Nephron (organoid): ENCODE data around the gene WDR27.
"Not testable (repeated sequence)": the region's sequence is repeated elsewhere in the genome, so short reads cannot be mapped to it uniquely, and the experiment has no call there.

Source experiments
- H3K27ac Mint-ChIP-seq, 3 experiments: 2 replicates each; pipeline ENCODE4 v1.8.0; 2020; ENCODE audit warnings: mixed read lengths in 3 of 3, mild to moderate bottlenecking in 2 of 3, moderate library complexity in 1 of 3
- H3K27me3 Mint-ChIP-seq: 2 replicates; pipeline ENCODE4 v1.8.0; 2021; ENCODE audit warnings: low read depth, mild to moderate bottlenecking, moderate library complexity, mixed read lengths
- H3K36me3 Mint-ChIP-seq: 2 replicates; pipeline ENCODE4 v1.8.0; 2020; ENCODE audit warnings: low read depth, mixed read lengths
- H3K4me1 Mint-ChIP-seq: 2 replicates; pipeline ENCODE4 v1.8.0; 2020; ENCODE audit warnings: mixed read lengths
- H3K4me3 Mint-ChIP-seq, 3 experiments: 2 replicates each; pipeline ENCODE4 v1.8.0; 2020; ENCODE audit warnings: mild to moderate bottlenecking in 3 of 3, mixed read lengths in 3 of 3, moderate library complexity in 2 of 3
- H3K9me3 Mint-ChIP-seq: 2 replicates; pipeline ENCODE4 v1.8.0; 2020; ENCODE audit warnings: mixed read lengths
- TF ChIP-seq, protein P1 (sequence below), 3 experiments: fragments of 200-600 bp; sonication (generic); IDR thresholded peaks; one replicate each; pipeline ENCODE4 v1.5.0; 2021; ENCODE audit warnings: antibody characterized with exemption in 3 of 3; ENCODE audit not compliant: unreplicated experiment in 3 of 3

The WDR27 gene

DNA sequence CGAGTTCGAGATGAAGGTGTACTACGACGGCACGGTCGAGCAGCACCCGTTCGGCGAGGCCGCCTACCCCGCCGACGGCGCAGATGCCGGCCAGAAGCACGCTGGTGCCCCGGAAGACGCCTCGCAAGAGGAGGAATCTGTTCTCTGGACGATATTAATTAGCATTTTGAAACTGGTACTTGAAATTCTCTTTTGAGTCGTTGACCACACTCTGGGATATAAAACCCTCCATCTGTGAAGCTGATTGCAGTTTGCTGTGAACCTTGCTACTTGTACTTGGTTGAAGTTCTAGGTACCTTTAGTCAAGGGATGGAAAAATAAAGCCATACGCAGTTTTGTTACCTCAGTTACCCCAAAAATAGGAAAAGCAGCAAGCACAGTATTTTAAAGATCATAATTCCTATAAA lies 1.0 kb upstream of the WDR27 start:
- Mint-ChIP-seq H3K27ac (peak overlapping the region; percentile 63 to 93 (median 89)), H3K4me1 (peaks cover 51% of the 10 kb centered on the region)

DNA sequence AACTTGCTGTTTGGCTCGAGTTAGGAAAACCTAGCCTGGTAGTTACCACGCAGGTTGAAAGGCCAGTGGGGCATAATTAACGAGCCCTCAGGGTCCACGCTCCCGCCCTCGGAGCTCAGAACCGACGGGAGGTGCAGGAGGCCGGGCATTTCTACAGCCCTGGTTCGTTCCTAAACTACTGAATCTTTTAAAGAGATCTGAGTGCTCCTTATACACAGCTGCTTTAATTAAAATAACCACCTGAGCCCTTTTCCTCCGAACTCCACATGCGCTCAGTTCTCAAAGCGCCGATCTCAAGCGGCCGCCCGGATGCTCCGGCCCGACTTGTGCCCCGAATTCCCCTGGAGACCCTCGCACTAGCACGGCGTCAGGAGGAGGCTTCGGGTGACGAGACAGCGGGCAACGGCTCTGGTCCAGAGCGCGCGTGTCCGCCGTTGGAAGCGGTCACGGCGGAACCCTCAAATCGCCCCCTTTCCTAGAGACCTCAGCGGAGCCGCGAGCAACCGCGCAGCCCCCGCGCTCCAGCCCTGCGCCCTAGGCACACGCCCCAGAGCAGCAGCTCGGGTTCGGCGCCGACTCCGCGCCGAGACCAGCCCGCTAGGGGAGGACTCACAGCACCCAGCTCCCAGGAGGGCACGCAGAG lies 397 bp downstream of the WDR27 start:
- TF ChIP-seq, protein P1, sequence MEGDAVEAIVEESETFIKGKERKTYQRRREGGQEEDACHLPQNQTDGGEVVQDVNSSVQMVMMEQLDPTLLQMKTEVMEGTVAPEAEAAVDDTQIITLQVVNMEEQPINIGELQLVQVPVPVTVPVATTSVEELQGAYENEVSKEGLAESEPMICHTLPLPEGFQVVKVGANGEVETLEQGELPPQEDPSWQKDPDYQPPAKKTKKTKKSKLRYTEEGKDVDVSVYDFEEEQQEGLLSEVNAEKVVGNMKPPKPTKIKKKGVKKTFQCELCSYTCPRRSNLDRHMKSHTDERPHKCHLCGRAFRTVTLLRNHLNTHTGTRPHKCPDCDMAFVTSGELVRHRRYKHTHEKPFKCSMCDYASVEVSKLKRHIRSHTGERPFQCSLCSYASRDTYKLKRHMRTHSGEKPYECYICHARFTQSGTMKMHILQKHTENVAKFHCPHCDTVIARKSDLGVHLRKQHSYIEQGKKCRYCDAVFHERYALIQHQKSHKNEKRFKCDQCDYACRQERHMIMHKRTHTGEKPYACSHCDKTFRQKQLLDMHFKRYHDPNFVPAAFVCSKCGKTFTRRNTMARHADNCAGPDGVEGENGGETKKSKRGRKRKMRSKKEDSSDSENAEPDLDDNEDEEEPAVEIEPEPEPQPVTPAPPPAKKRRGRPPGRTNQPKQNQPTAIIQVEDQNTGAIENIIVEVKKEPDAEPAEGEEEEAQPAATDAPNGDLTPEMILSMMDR (IDR thresholded peaks at IDR 0.05; ENCODE audit: unreplicated experiment in 3 of 3), result no peak

More for the DNA sequence above, 1.0 kb upstream of the WDR27 start:
- Mint-ChIP-seq H3K27me3 (no peaks in the 10 kb centered on the region), H3K36me3 (peaks cover 22% of the 10 kb centered on the region), H3K4me3 (peak overlapping the region; percentile 93 to 96 (median 95)), H3K9me3 (no peaks in the 10 kb centered on the region)
- TF ChIP-seq, protein P1 (IDR thresholded peaks at IDR 0.05; ENCODE audit: unreplicated experiment in 3 of 3), result no peak

DNA sequence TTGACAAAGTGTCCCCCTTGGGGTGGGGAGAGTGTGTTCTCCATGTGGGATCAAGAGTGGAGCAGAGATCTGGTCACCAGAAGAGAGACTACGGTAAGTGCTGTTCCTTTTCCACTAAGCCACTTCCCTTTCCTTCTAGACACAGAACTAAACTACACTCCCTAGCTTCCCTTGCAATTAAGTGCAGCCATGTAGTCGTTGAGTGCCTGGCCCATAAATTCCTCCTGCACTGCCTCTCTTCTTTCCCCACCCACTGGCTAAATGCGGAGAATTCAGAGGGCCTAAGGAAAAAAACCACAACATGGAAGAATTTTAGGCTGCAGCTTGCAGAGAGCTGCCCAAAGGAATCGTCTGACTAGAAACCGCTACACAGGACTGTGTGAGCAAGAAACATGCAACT lies 1.5 kb downstream of the WDR27 start:
- H3K36me3 Mint-ChIP-seq, result peaks cover 36% of the 10 kb centered on the region
- H3K27me3 Mint-ChIP-seq, result no peaks in the 10 kb centered on the region
- H3K4me1 Mint-ChIP-seq, result peaks cover 37% of the 10 kb centered on the region
- H3K9me3 Mint-ChIP-seq, result peaks cover 9% of the 10 kb centered on the region
- H3K27ac Mint-ChIP-seq, result peak overlapping the region in 2 of 3 experiments; percentile 58 to 85
- TF ChIP-seq, protein P1 (IDR thresholded peaks at IDR 0.05; ENCODE audit: unreplicated experiment in 3 of 3), result no peak
- peak overlapping the region; percentile 96 to 98 (median 96) for H3K4me3 Mint-ChIP-seq

More for the DNA sequence above, 397 bp downstream of the WDR27 start:
- H3K4me3 Mint-ChIP-seq, result peak overlapping the region; percentile 96 to 98 (median 96)
- H3K27me3 Mint-ChIP-seq, result no peaks in the 10 kb centered on the region
- H3K4me1 Mint-ChIP-seq, result peaks cover 45% of the 10 kb centered on the region
- H3K36me3 Mint-ChIP-seq, result peaks cover 27% of the 10 kb centered on the region
- peak overlapping the region; percentile 70 to 96 (median 93) for H3K27ac Mint-ChIP-seq
- H3K9me3 Mint-ChIP-seq, result no peaks in the 10 kb centered on the region

DNA sequence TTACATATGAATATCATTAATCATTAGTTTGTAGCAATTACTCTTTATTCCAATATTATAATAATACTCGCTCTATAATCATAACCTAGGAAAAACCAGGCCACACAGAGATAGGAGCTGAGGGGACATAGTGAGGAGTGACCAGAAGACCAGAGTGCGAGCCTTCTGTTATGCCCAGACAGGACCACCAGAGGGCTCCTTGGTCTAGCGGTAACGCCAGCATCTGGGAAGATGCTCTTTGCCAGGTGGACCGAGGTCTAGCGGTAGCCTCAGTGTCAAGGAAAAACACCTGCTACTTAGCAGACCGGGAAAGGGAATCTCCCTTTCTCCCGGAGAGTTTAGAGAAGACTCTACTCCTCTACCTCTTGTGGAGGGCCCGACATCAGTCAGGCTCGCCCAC lies 4.7 kb downstream of the WDR27 start:
- not testable (repeated sequence) for H3K27ac Mint-ChIP-seq, H3K4me3 Mint-ChIP-seq, H3K27me3 Mint-ChIP-seq
- TF ChIP-seq, protein P1 (IDR thresholded peaks at IDR 0.05; ENCODE audit: unreplicated experiment in 3 of 3), result peak in 2 of 3 experiments; percentile 25 to 28
- H3K36me3 Mint-ChIP-seq, result peaks cover 56% of the 10 kb centered on the region
- peaks cover 22% of the 10 kb centered on the region for H3K9me3 Mint-ChIP-seq
- H3K4me1 Mint-ChIP-seq, result peaks cover 16% of the 10 kb centered on the region

DNA sequence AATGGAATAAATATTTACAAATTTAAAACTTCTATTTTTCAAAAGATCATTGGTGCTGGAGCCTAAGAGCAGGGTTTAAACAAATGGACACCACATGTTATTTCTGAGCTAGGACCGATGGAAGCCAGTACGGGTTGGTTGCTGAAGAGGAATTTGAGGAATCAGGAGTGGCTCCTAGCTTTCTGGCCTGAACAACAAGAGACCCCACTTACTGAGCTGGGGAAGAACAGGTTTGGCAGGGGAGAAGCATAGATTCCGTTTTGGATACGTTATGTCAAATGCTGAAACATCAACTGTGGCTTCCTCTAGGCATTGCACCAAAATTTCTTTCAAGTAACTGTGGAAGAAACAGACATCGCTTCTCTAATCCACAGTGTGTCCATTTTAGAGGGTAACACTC lies 6.7 kb downstream of the WDR27 start:
- Mint-ChIP-seq H3K9me3 (peaks cover 34% of the 10 kb centered on the region), H3K27ac (no peak overlapping the region), H3K36me3 (peaks cover 73% of the 10 kb centered on the region), H3K4me3 (no peak overlapping the region), H3K4me1 (peaks cover 10% of the 10 kb centered on the region), H3K27me3 (no peaks in the 10 kb centered on the region)
- TF ChIP-seq, protein P1 (IDR thresholded peaks at IDR 0.05; ENCODE audit: unreplicated experiment in 3 of 3), result no peak

DNA sequence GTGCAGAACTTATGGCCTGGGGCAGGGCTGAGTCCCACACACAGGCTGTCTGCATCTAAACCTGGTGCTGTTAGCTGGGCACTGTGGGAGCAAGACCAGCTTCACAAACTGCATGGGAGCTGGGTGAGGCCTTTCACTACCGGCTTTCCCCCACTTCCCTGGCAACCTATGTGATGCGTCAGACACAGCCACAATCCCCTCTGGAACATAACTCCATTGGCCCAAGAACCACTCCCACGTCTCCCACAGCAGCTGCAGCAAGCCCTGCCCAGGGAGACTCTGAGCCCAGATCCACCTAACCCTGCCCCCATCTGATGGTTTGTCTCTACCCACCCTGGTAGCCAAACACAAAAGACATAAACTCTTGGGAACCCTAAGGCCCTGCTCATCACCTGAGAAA lies 9.3 kb downstream of the WDR27 start:
- Mint-ChIP-seq H3K36me3 (peaks cover 86% of the 10 kb centered on the region), H3K9me3 (peaks cover 49% of the 10 kb centered on the region), H3K27me3 (no peaks in the 10 kb centered on the region), H3K27ac (no peak overlapping the region), H3K4me1 (no peaks in the 10 kb centered on the region), H3K4me3 (no peak overlapping the region)
- TF ChIP-seq, protein P1 (IDR thresholded peaks at IDR 0.05; ENCODE audit: unreplicated experiment in 3 of 3), result no peak
